ENCODE data around the gene SPPL2C.
A peak's percentile ranks its signal among the peaks of the same experiment; 100 is the strongest.

The SPPL2C gene

GRCh38 chr17:45844695-45845375 is at the start of gene SPPL2C:
Gene SPPL2C (plus strand): TSS chr17:45844881. CDS start chr17:45844907, 26 bp downstream.
- H3K4me1 Mint-ChIP-seq = no peaks in the 10 kb centered on the region
- DNase-seq = no peak
- ATAC-seq = no peak
- no peaks in the 10 kb centered on the region for H3K27me3 Mint-ChIP-seq
- H3K4me3 Mint-ChIP-seq = no peak within 1 kb of the TSS
- H3K27ac Mint-ChIP-seq = no peak within 1 kb of the TSS
- no peaks in the 10 kb centered on the region for H3K36me3 Mint-ChIP-seq (ENCODE audit: low read depth)
- H3K9me3 Mint-ChIP-seq = no peaks in the 10 kb centered on the region

GRCh38 chr17:45800816-45801215 is 43.9 kb upstream of the SPPL2C start:
- Mint-ChIP-seq H3K27me3 (peaks cover 7% of the 10 kb centered on the region), H3K4me3 (no peak overlapping the region), H3K4me1 (no peaks in the 10 kb centered on the region), H3K36me3 (ENCODE audit: low read depth) (no peaks in the 10 kb centered on the region), H3K27ac (no peak overlapping the region), H3K9me3 (no peaks in the 10 kb centered on the region)
- DNase-seq (no peak), ATAC-seq (no peak)

GRCh38 chr17:45801421-45801820 is 43.3 kb upstream of the SPPL2C start:
- Mint-ChIP-seq H3K27ac (no peak overlapping the region), H3K27me3 (peaks cover 7% of the 10 kb centered on the region), H3K9me3 (no peaks in the 10 kb centered on the region), H3K4me1 (no peaks in the 10 kb centered on the region), H3K36me3 (ENCODE audit: low read depth) (no peaks in the 10 kb centered on the region), H3K4me3 (no peak overlapping the region)
- DNase-seq (no peak), ATAC-seq (no peak)

- H3K9me3 Mint-ChIP-seq = no peaks in the 10 kb centered on the region
- no peak overlapping the region for H3K27ac Mint-ChIP-seq
- no peaks in the 10 kb centered on the region for H3K36me3 Mint-ChIP-seq (ENCODE audit: low read depth)
- H3K4me1 Mint-ChIP-seq = no peaks in the 10 kb centered on the region
- ATAC-seq = no peak
- peaks cover 2% of the 10 kb centered on the region for H3K27me3 Mint-ChIP-seq
- no peak overlapping the region for H3K4me3 Mint-ChIP-seq
- no peak for DNase-seq
Observed at GRCh38 chr17:45808845-45809244, 35.8 kb upstream of the SPPL2C start.

- H3K4me3 Mint-ChIP-seq = no peak overlapping the region
- ATAC-seq = no peak
Observed at GRCh38 chr17:45809499-45809898, 35.2 kb upstream of the SPPL2C start.

GRCh38 chr17:45812102-45812501 is 32.6 kb upstream of the SPPL2C start:
- no peak for ATAC-seq
- H3K36me3 Mint-ChIP-seq (ENCODE audit: low read depth) = no peaks in the 10 kb centered on the region

More at GRCh38 chr17:45809499-45809898, 35.2 kb upstream of the SPPL2C start:
- DNase-seq = no peak
- Mint-ChIP-seq H3K4me1 (no peaks in the 10 kb centered on the region), H3K9me3 (no peaks in the 10 kb centered on the region), H3K36me3 (ENCODE audit: low read depth) (no peaks in the 10 kb centered on the region), H3K27me3 (peaks cover 2% of the 10 kb centered on the region), H3K27ac (no peak overlapping the region)

GRCh38 chr17:45813048-45813725 is 31.5 kb upstream of the SPPL2C start:
- ATAC-seq (no peak), DNase-seq (no peak)
- H3K36me3 Mint-ChIP-seq (ENCODE audit: low read depth) = no peaks in the 10 kb centered on the region
- H3K4me3 Mint-ChIP-seq = no peak overlapping the region
- H3K9me3 Mint-ChIP-seq = no peaks in the 10 kb centered on the region
- no peaks in the 10 kb centered on the region for H3K4me1 Mint-ChIP-seq
- H3K27me3 Mint-ChIP-seq = no peaks in the 10 kb centered on the region
- no peak overlapping the region for H3K27ac Mint-ChIP-seq

More at GRCh38 chr17:45812102-45812501, 32.6 kb upstream of the SPPL2C start:
- no peak for DNase-seq
- no peaks in the 10 kb centered on the region for H3K9me3 Mint-ChIP-seq
- H3K4me1 Mint-ChIP-seq = no peaks in the 10 kb centered on the region
- peaks cover 2% of the 10 kb centered on the region for H3K27me3 Mint-ChIP-seq
- no peak overlapping the region for H3K27ac Mint-ChIP-seq
- H3K4me3 Mint-ChIP-seq = no peak overlapping the region

GRCh38 chr17:45814622-45815606 is 29.8 kb upstream of the SPPL2C start:
- DNase-seq (no peak), ATAC-seq (no peak)
- Mint-ChIP-seq H3K27ac (no peak overlapping the region), H3K4me3 (no peak overlapping the region), H3K27me3 (no peaks in the 10 kb centered on the region), H3K4me1 (no peaks in the 10 kb centered on the region), H3K36me3 (ENCODE audit: low read depth) (no peaks in the 10 kb centered on the region), H3K9me3 (no peaks in the 10 kb centered on the region)

- no peak overlapping the region for H3K27ac Mint-ChIP-seq
- no peaks in the 10 kb centered on the region for H3K36me3 Mint-ChIP-seq (ENCODE audit: low read depth)
- no peak overlapping the region for H3K4me3 Mint-ChIP-seq
- peaks cover 2% of the 10 kb centered on the region for H3K27me3 Mint-ChIP-seq
- no peak for ATAC-seq
- no peak for DNase-seq
- no peaks in the 10 kb centered on the region for H3K9me3 Mint-ChIP-seq
- H3K4me1 Mint-ChIP-seq = no peaks in the 10 kb centered on the region
Observed at GRCh38 chr17:45815752-45816151, 28.9 kb upstream of the SPPL2C start.

- no peaks in the 10 kb centered on the region for H3K36me3 Mint-ChIP-seq (ENCODE audit: low read depth)
- H3K4me3 Mint-ChIP-seq = no peak overlapping the region
- no peaks in the 10 kb centered on the region for H3K9me3 Mint-ChIP-seq
- peaks cover under 1% of the 10 kb centered on the region for H3K4me1 Mint-ChIP-seq
- ATAC-seq = no peak
- no peak overlapping the region for H3K27ac Mint-ChIP-seq
- DNase-seq = no peak
- H3K27me3 Mint-ChIP-seq = peaks cover 2% of the 10 kb centered on the region
Observed at GRCh38 chr17:45818041-45818440, 26.6 kb upstream of the SPPL2C start.

GRCh38 chr17:45818699-45819098 is 26.0 kb upstream of the SPPL2C start:
- H3K9me3 Mint-ChIP-seq = no peaks in the 10 kb centered on the region
- no peak for DNase-seq
- H3K27me3 Mint-ChIP-seq = peaks cover 2% of the 10 kb centered on the region
- H3K4me1 Mint-ChIP-seq = peaks cover 2% of the 10 kb centered on the region
- H3K27ac Mint-ChIP-seq = no peak overlapping the region
- no peak overlapping the region for H3K4me3 Mint-ChIP-seq
- no peaks in the 10 kb centered on the region for H3K36me3 Mint-ChIP-seq (ENCODE audit: low read depth)
- ATAC-seq = no peak

- Mint-ChIP-seq H3K27me3 (peaks cover 2% of the 10 kb centered on the region), H3K36me3 (ENCODE audit: low read depth) (no peaks in the 10 kb centered on the region), H3K4me3 (no peak overlapping the region), H3K27ac (no peak overlapping the region), H3K9me3 (no peaks in the 10 kb centered on the region), H3K4me1 (peaks cover 2% of the 10 kb centered on the region)
- no peak for ATAC-seq
- no peak for DNase-seq
Observed at GRCh38 chr17:45819632-45820031, 25.0 kb upstream of the SPPL2C start.

GRCh38 chr17:45820052-45820780 is 24.5 kb upstream of the SPPL2C start:
- DNase-seq = no peak
- no peak overlapping the region for H3K27ac Mint-ChIP-seq
- peaks cover 2% of the 10 kb centered on the region for H3K4me1 Mint-ChIP-seq
- H3K9me3 Mint-ChIP-seq = no peaks in the 10 kb centered on the region
- peak; percentile 21 for ATAC-seq
- no peaks in the 10 kb centered on the region for H3K36me3 Mint-ChIP-seq (ENCODE audit: low read depth)
- H3K27me3 Mint-ChIP-seq = peaks cover 2% of the 10 kb centered on the region
- H3K4me3 Mint-ChIP-seq = no peak overlapping the region

GRCh38 chr17:45821147-45821546 is 23.5 kb upstream of the SPPL2C start:
- Mint-ChIP-seq H3K4me1 (peaks cover 2% of the 10 kb centered on the region), H3K27me3 (peaks cover 2% of the 10 kb centered on the region), H3K9me3 (no peaks in the 10 kb centered on the region), H3K36me3 (ENCODE audit: low read depth) (no peaks in the 10 kb centered on the region), H3K27ac (no peak overlapping the region), H3K4me3 (no peak overlapping the region)
- DNase-seq (no peak), ATAC-seq (no peak)

Measured in activated naive CD8-positive, alpha-beta T cell treated with anti-CD3 and anti-CD28 coated beads, Interleukin-2, amount 50 U/mL, for 24 hours (primary cell).